Measurements from ENCODE around the gene UAP1.

DNA sequence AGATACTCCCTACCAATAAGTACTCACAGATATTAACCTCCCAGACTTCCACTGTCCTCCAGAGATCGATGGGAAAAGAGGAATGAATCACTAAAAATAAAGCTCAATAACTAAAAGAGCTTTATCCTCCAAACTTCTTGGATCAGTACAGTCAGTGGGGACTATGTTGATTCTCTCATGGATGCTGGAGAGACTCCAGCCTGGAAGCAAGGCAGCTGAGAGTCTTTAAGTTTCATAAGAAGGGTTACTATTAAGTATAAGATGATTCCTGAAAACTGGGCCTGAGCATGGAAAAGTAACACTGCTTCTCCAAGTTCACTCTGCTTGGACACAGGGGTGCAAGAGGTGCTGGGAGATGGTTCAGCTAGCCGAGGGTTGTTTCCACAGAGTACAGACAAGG lies 64.6 kb downstream of the UAP1 start:
- no peak for TF ChIP-seq POLR2A (IDR thresholded peaks at IDR 0.05; ENCODE audit: low read depth, low read length)
- TF ChIP-seq POLR2AphosphoS5 (IDR thresholded peaks at IDR 0.05; ENCODE audit: low read depth, low read length): no peak
